CD4-positive, alpha-beta T cell (primary cell): ENCODE results near the gene DDIT4. TPM values are rescaled to one million over a fixed set of nuclear protein-coding genes. Genes with fewer than 3 reads are reported as not detected.
A peak's percentile ranks its signal among the peaks of the same experiment; 100 is the strongest.

Source experiments
- ATAC-seq: fragments of 200-7000 bp; cut with Tn5 transposase; one replicate; pipeline ENCODE4 v1.10.0; 2022; ENCODE audit warnings: mild to moderate bottlenecking; ENCODE audit not compliant: poor library complexity
- CTCF ChIA-PET: fragments of 350-600 bp; sonication (Branson Sonifier 250); formaldehyde crosslinking; loops from one replicate; lab custom pipeline; 2021; ENCODE audit warnings: antibody characterized with exemption, inconsistent platforms; lab: Charles Lee
- POLR2A ChIA-PET: fragments of 350-600 bp; sonication (Branson Sonifier 250); formaldehyde crosslinking; loops from one replicate; lab custom pipeline; 2021; ENCODE audit warnings: antibody characterized with exemption, inconsistent platforms; lab: Charles Lee
- DNase-seq, 14 experiments: peaks; one replicate each; pipeline ENCODE4 v3.0.0-alpha.2; 2013 to 2020; ENCODE audit warnings: mixed read lengths in 2 of 14
- H3K27ac ChIP-seq, 2 donors: one replicate each; pipeline versions ENCODE4 v1.5.1 to v1.7.0; 2013; ENCODE audit warnings: low read length in 2 of 2, low read depth in 1 of 2, mild to moderate bottlenecking in 1 of 2
- H3K27me3 ChIP-seq, 2 experiments: 1 replicate in 1 of 2; 2 replicates in 1 of 2; pipeline versions ENCODE4 v1.6.1 to v1.7.0; 2013; ENCODE audit warnings: low read length in 2 of 2, control low read depth in 1 of 2, mild to moderate bottlenecking in 1 of 2, moderate library complexity in 1 of 2; ENCODE audit not compliant: insufficient read depth in 2 of 2, control insufficient read depth in 1 of 2
- H3K36me3 ChIP-seq: one replicate; pipeline ENCODE4 v1.6.1; 2013; ENCODE audit warnings: low read length, control low read depth; ENCODE audit not compliant: insufficient read depth
- H3K4me1 ChIP-seq: one replicate; pipeline ENCODE4 v1.6.1; 2013; ENCODE audit warnings: low read length, control low read depth; ENCODE audit not compliant: insufficient read depth
- H3K4me3 ChIP-seq: one replicate; pipeline ENCODE4 v1.5.1; 2013; ENCODE audit warnings: mild to moderate bottlenecking, low read length, moderate library complexity
- H3K9me3 ChIP-seq, 2 experiments: 1 replicate in 1 of 2; 2 replicates in 1 of 2; pipeline versions ENCODE4 v1.6.1 to v1.7.0; 2013; ENCODE audit warnings: low read length in 2 of 2, mild to moderate bottlenecking in 2 of 2, control low read depth in 1 of 2, moderate library complexity in 1 of 2; ENCODE audit not compliant: control insufficient read depth in 1 of 2, insufficient read depth in 1 of 2
- H3K27ac Mint-ChIP-seq: one replicate; pipeline ENCODE4 v1.8.0; 2020; ENCODE audit warnings: mixed read lengths
- H3K27me3 Mint-ChIP-seq: one replicate; pipeline ENCODE4 v1.8.0; 2021; ENCODE audit warnings: mixed read lengths
- H3K36me3 Mint-ChIP-seq: one replicate; pipeline ENCODE4 v1.8.0; 2021; ENCODE audit warnings: low read depth, mixed read lengths
- H3K4me1 Mint-ChIP-seq: one replicate; pipeline ENCODE4 v1.8.0; 2021; ENCODE audit warnings: low read depth, mixed read lengths
- H3K4me3 Mint-ChIP-seq: one replicate; pipeline ENCODE4 v1.8.0; 2020; ENCODE audit warnings: mild to moderate bottlenecking, mixed read lengths
- H3K9me3 Mint-ChIP-seq: one replicate; pipeline ENCODE4 v1.8.0; 2020; ENCODE audit warnings: mixed read lengths
- intact Hi-C, 2 experiments: fragments of 100-400 bp; cut with DNase I in 1 of 2; cut with micrococcal nuclease in 1 of 2; formaldehyde crosslinking; loops; one replicate each; pipeline versions ENCODE4 v1.15.1 to v1.9.0; 2023 to 2025; cut with DNase I, micrococcal nuclease
- total RNA-seq, 174 experiments: library from RNA in 2 of 174; stranded (reverse) in 2 of 174; gene quantifications; one replicate each; pipeline ENCODE4 v1.2.3 and lab custom pipeline; 2021 to 2026
- TF ChIP-seq, protein P1 (sequence below): fragments of 200-600 bp; IDR thresholded peaks from one replicate; pipeline ENCODE4 v1.8.0; 2022; ENCODE audit warnings: antibody characterized with exemption, mild to moderate bottlenecking

The DDIT4 gene
- total RNA-seq, 2 experiments from 2014 or later: 427 to 436 TPM

GRCh38 chr10:72270607-72271281 lies 3.0 kb upstream of the DDIT4 start:
- ATAC-seq (no peak), DNase-seq (no peak)
- no peaks in the 10 kb centered on the region for H3K27me3 Mint-ChIP-seq
- no peak overlapping the region for H3K4me3 ChIP-seq
- POLR2A ChIA-PET: interaction anchor here (1.2 to 1.3 kb wide), 2 partner anchors 23 to 57 kb away, joined by 3 to 4 read pairs; no protein-coding TSS in a partner anchor
- H3K4me1 ChIP-seq: peaks cover 30% of the 10 kb centered on the region
- CTCF ChIA-PET: interaction anchor here (0.9 kb wide), 1 partner anchor 61 kb away, joined by 3 read pairs; no protein-coding TSS in a partner anchor
- H3K9me3 Mint-ChIP-seq: no peaks in the 10 kb centered on the region
- H3K36me3 ChIP-seq: peaks cover 12% of the 10 kb centered on the region
- no peaks in the 10 kb centered on the region for H3K27me3 ChIP-seq
- intact Hi-C loops: loop anchor here in 1 of 2 experiments (2.0 to 5.0 kb wide), 3 partner anchors 20 to 53 kb away; partner anchors contain the start of genes ANAPC16 and ASCC1
- peak overlapping the region; percentile 69 for H3K4me3 Mint-ChIP-seq
- H3K9me3 ChIP-seq: no peaks in the 10 kb centered on the region
- no peak overlapping the region for H3K27ac ChIP-seq
- peak overlapping the region; percentile 64 for H3K27ac Mint-ChIP-seq
- H3K4me1 Mint-ChIP-seq: peaks cover 46% of the 10 kb centered on the region
- H3K36me3 Mint-ChIP-seq: peaks cover 23% of the 10 kb centered on the region
- TF ChIP-seq, protein P1, sequence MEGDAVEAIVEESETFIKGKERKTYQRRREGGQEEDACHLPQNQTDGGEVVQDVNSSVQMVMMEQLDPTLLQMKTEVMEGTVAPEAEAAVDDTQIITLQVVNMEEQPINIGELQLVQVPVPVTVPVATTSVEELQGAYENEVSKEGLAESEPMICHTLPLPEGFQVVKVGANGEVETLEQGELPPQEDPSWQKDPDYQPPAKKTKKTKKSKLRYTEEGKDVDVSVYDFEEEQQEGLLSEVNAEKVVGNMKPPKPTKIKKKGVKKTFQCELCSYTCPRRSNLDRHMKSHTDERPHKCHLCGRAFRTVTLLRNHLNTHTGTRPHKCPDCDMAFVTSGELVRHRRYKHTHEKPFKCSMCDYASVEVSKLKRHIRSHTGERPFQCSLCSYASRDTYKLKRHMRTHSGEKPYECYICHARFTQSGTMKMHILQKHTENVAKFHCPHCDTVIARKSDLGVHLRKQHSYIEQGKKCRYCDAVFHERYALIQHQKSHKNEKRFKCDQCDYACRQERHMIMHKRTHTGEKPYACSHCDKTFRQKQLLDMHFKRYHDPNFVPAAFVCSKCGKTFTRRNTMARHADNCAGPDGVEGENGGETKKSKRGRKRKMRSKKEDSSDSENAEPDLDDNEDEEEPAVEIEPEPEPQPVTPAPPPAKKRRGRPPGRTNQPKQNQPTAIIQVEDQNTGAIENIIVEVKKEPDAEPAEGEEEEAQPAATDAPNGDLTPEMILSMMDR: no peak

DNA sequence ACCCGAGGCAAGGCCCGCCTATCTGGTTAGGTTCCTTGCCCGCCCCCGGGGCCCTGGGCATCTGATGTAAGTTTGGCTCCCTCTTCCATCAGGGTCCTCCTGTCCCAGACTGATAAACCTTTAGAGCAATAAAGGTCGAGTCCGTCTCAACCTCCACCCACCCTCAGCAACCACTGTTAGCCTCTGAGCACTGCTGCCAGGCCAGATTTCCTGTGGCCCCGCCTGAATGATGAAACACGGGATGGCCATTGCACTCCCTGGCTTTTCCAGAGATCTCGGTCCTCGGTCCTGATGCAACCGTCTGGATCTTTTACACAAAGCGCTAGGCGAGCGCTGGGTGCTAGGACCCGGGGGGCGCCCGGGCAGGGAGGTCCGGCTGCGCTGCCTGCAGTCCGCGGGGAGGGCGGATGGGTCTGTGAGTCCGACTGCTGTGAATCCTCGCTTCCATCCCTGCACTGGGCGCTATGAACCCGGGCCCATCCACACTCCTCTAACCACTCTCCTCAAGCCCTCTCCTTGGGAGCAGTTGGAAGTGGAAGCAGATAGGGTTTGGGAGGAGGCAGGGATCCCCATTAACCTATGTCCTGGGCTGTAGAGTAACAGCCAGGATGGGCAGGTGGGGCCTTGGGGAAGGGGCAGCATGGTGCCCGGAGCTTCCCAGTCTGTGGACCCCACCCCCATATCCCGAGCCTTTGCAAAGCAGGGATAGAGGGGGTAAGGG lies 875 bp upstream of the DDIT4 start:
- DNase-seq (peak in 4 of 14 experiments; percentile 28 to 58 (median 39)), ATAC-seq (no peak)
- Histone ChIP-seq H3K4me1 (peaks cover 48% of the 10 kb centered on the region), H3K4me3 (peak overlapping the region; percentile 90), H3K27ac (peak overlapping the region in 1 of 2 donors; percentile 88), H3K9me3 (no peaks in the 10 kb centered on the region), H3K27me3 (no peaks in the 10 kb centered on the region), H3K36me3 (peaks cover 22% of the 10 kb centered on the region)
- no peaks in the 10 kb centered on the region for H3K9me3 Mint-ChIP-seq
- TF ChIP-seq, protein P1: no peak
- intact Hi-C loops: loop anchor here (1.0 to 5.0 kb wide), 5 partner anchors 24 to 59 kb away; partner anchors contain the start of genes ANAPC16 (in 1 of the 2) and ASCC1 (in 1 of the 2)
- no peaks in the 10 kb centered on the region for H3K27me3 Mint-ChIP-seq
- H3K27ac Mint-ChIP-seq: peak overlapping the region; percentile 89
- peaks cover 36% of the 10 kb centered on the region for H3K36me3 Mint-ChIP-seq
- peaks cover 56% of the 10 kb centered on the region for H3K4me1 Mint-ChIP-seq
- CTCF ChIA-PET: interaction anchor here (0.8 to 4.4 kb wide), 10 partner anchors 9 to 189 kb away, joined by 3 to 54 read pairs (median 4); no protein-coding TSS in a partner anchor
- H3K4me3 Mint-ChIP-seq: peak overlapping the region; percentile 100
- POLR2A ChIA-PET: interaction anchor here (0.6 to 6.5 kb wide), 19 partner anchors 9 to 188 kb away, joined by 3 to 96 read pairs (median 10); partner anchors contain the start of genes ANAPC16, ASCC1 and SPOCK2

DNA sequence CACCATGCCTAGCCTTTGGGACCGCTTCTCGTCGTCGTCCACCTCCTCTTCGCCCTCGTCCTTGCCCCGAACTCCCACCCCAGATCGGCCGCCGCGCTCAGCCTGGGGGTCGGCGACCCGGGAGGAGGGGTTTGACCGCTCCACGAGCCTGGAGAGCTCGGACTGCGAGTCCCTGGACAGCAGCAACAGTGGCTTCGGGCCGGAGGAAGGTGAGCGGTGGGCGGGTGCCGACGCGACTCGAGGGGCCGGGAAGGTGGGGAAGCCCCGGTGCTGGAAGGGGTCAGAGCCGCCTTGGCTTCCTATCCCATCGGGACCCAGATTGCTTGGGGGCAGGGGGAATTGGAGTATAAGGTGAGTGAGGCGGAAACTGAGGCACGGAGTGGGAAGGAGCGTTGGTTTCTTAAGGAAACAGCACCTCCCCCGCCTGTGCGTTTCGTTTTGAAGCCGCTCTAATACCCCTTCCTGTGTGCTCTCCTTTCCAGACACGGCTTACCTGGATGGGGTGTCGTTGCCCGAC lies 547 bp downstream of the DDIT4 start:
- peaks cover 22% of the 10 kb centered on the region for H3K36me3 ChIP-seq
- Mint-ChIP-seq H3K27me3 (no peaks in the 10 kb centered on the region), H3K4me3 (peak overlapping the region; percentile 100), H3K27ac (peak overlapping the region; percentile 89), H3K4me1 (peaks cover 64% of the 10 kb centered on the region), H3K36me3 (peaks cover 36% of the 10 kb centered on the region), H3K9me3 (no peaks in the 10 kb centered on the region)
- peak overlapping the region; percentile 78 to 88 for H3K27ac ChIP-seq
- POLR2A ChIA-PET: interaction anchor here (0.5 to 6.5 kb wide), 24 partner anchors 9 to 279 kb away, joined by 3 to 96 read pairs (median 10); partner anchors contain the start of genes ANAPC16, ASCC1, DNAJB12 and SPOCK2
- peaks cover 48% of the 10 kb centered on the region for H3K4me1 ChIP-seq
- H3K9me3 ChIP-seq: no peaks in the 10 kb centered on the region
- intact Hi-C loops: loop anchor here (1.0 to 5.0 kb wide), 6 partner anchors 13 to 187 kb away; partner anchors contain the start of genes ANAPC16 (in 1 of the 2) and ASCC1 (in 1 of the 2)
- H3K4me3 ChIP-seq: peak overlapping the region; percentile 90
- CTCF ChIA-PET: interaction anchor here (0.6 to 4.4 kb wide), 27 partner anchors 9 to 190 kb away, joined by 3 to 54 read pairs (median 5); no protein-coding TSS in a partner anchor
- TF ChIP-seq, protein P1: no peak
- ATAC-seq (peak; percentile 1), DNase-seq (no peak)
- no peaks in the 10 kb centered on the region for H3K27me3 ChIP-seq
